T-cell (primary cell): ENCODE results near the gene ABCB11. TPM values are rescaled to one million over a fixed set of nuclear protein-coding genes. Genes with fewer than 3 reads are reported as not detected.

Experiments
- ATAC-seq, 4 experiments: fragments of 200-7000 bp in 3 of 4; fragments of 150-1000 bp in 1 of 4; cut with Tn5 transposase; replicated peaks in 1 of 4; 1 replicate in 3 of 4; 2 replicates in 1 of 4; pipeline ENCODE4 v1.10.0; 2021; ENCODE audit warnings: moderate library complexity in 3 of 4, mild to moderate bottlenecking in 2 of 4, moderate number of reproducible peaks in 1 of 4
- CTCF ChIA-PET, 2 donors: fragments of 300-600 bp; sonication (Branson Sonifier 250); formaldehyde crosslinking; loops; one replicate each; lab custom pipeline; 2022; ENCODE audit warnings: antibody characterized with exemption in 2 of 2; lab: Charles Lee
- POLR2A ChIA-PET, 2 donors: fragments of 300-600 bp; sonication (Branson Sonifier 250); formaldehyde crosslinking; loops; one replicate each; lab custom pipeline; 2022; ENCODE audit warnings: antibody characterized with exemption in 2 of 2; lab: Charles Lee
- DNase-seq, 35 experiments: peaks; one replicate each; pipeline versions ENCODE4 v3.0.0 to v3.0.0-alpha.2; 2013 to 2023
- H3K27ac ChIP-seq: one replicate; pipeline ENCODE4 v1.5.1; 2013; ENCODE audit warnings: low read length
- H3K27me3 ChIP-seq, 2 experiments: replicated peaks in 1 of 2; 1 replicate in 1 of 2; 2 replicates in 1 of 2; pipeline versions ENCODE4 v1.6.1 to v1.7.0; 2013; ENCODE audit warnings: low read length in 1 of 2, mixed read lengths in 1 of 2; ENCODE audit not compliant: control insufficient read depth in 2 of 2, insufficient read depth in 2 of 2; ENCODE audit errors: extremely low read depth in 1 of 2
- H3K36me3 ChIP-seq, 2 donors: 1 replicate in 1 of 2; 2 replicates in 1 of 2; pipeline versions ENCODE4 v1.6.1 to v1.7.0; 2013; ENCODE audit warnings: low read length in 1 of 2; ENCODE audit not compliant: control insufficient read depth in 2 of 2, insufficient read depth in 1 of 2; ENCODE audit errors: extremely low read depth in 1 of 2
- H3K4me1 ChIP-seq, 2 experiments: 1 replicate in 1 of 2; 2 replicates in 1 of 2; pipeline versions ENCODE4 v1.6.1 to v1.7.0; 2013; ENCODE audit warnings: low read length in 2 of 2, mixed read lengths in 1 of 2; ENCODE audit not compliant: insufficient read depth in 2 of 2, control insufficient read depth in 1 of 2; ENCODE audit errors: extremely low read depth in 1 of 2
- H3K4me3 ChIP-seq, 2 donors: 1 replicate in 1 of 2; 2 replicates in 1 of 2; pipeline versions ENCODE4 v1.5.1 to v1.7.0; 2013; ENCODE audit warnings: mild to moderate bottlenecking in 2 of 2, low read length in 1 of 2, moderate library complexity in 1 of 2; ENCODE audit not compliant: control insufficient read depth in 1 of 2; ENCODE audit errors: extremely low read depth in 1 of 2
- H3K9me3 ChIP-seq: 2 replicates; pipeline ENCODE4 v1.7.0; 2013
- H3K27ac Mint-ChIP-seq, 2 donors: one replicate each; pipeline ENCODE4 v1.8.0; 2020 to 2021; ENCODE audit warnings: mild to moderate bottlenecking in 2 of 2, mixed read lengths in 2 of 2
- H3K27me3 Mint-ChIP-seq, 2 donors: one replicate each; pipeline ENCODE4 v1.8.0; 2021 to 2022; ENCODE audit warnings: mixed read lengths in 2 of 2
- H3K36me3 Mint-ChIP-seq: one replicate; pipeline ENCODE4 v1.8.0; 2021; ENCODE audit warnings: mixed read lengths
- H3K4me1 Mint-ChIP-seq, 3 donors: one replicate each; pipeline ENCODE4 v1.8.0; 2020 to 2022; ENCODE audit warnings: mixed read lengths in 3 of 3, mild to moderate bottlenecking in 1 of 3
- H3K4me3 Mint-ChIP-seq, 3 donors: one replicate each; pipeline ENCODE4 v1.8.0; 2020 to 2022; ENCODE audit warnings: mild to moderate bottlenecking in 3 of 3, mixed read lengths in 3 of 3, moderate library complexity in 3 of 3
- H3K9me3 Mint-ChIP-seq, 3 donors: one replicate each; pipeline ENCODE4 v1.8.0; 2020 to 2022; ENCODE audit warnings: mixed read lengths in 3 of 3
- WGBS: methylation state at CpG from one replicate; pipeline ENCODE4 v1.1.5; 2013; ENCODE audit warnings: missing lambda C conversion rate; ENCODE audit not compliant: insufficient coverage; 5-methylcytosine and 5-hydroxymethylcytosine counted together
- total RNA-seq, 35 experiments: library from RNA in 6 of 35; stranded (reverse) in 6 of 35; fragments of 120-200 nt in 1 of 35; gene quantifications; one replicate each; pipeline versions ENCODE4 v1.2.1 to v1.2.4 and lab custom pipeline; 2013 to 2026

ABCB11 gene
- total RNA-seq, 5 donors from 2014 or later (not counting 1 experiment from before 2014, with no cell fraction given): 0.03 TPM; not detected in 3

DNA sequence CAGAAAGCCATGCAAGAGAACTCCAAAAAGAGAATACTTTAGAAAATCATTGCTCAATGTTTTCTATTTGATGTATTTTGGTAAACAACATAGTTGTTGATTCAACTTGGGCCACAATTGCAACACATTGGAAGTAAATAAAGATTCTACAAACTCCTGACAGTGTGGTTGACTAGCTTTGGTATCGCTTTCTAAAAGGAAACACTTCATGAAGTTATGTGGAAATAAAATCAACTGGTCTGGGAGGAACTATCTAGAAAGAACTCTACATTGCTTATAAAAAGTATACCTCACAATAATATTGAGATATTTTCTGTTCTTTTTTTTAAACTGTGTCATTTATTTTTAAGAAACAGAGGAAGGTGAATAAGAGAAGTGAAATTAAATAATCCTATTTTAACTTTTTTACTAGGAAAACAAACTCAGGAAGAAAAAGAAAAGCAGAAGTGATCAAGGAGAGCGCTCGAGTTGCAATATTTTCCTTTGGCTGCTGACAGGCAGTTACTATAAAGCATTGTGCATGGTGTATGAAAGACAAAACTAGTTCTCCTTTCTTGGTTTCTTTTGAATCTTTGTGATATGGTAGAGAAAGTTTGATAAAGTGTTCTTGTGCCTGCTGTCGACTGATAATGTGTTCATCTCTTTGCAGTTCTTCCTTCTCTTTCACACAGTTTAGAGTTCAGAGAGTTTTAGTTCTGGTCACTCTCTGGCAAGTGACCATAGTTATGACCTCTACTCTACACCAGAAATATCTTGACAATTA, 41.2 kb upstream of the ABCB11 start:
- no CpG with 5 or more reads among the region's 4 CpGs for WGBS
- ATAC-seq: no peak
- Histone ChIP-seq H3K36me3 (no peaks in the 10 kb centered on the region), H3K27me3 (no peaks in the 10 kb centered on the region), H3K27ac (no peak overlapping the region), H3K4me3 (no peak overlapping the region), H3K4me1 (no peaks in the 10 kb centered on the region), H3K9me3 (no peaks in the 10 kb centered on the region)
- peaks cover 0 to 10% of the 10 kb centered on the region in 2 donors for H3K27me3 Mint-ChIP-seq
- no peak for DNase-seq
- no peaks in the 10 kb centered on the region for H3K36me3 Mint-ChIP-seq
- CTCF ChIA-PET: no interaction called here
- POLR2A ChIA-PET: no interaction called here
- H3K4me1 Mint-ChIP-seq: peaks cover 0 to 14% (median 8%) of the 10 kb centered on the region in 3 donors
- H3K9me3 Mint-ChIP-seq: no peaks in the 10 kb centered on the region
- no peak overlapping the region for H3K4me3 Mint-ChIP-seq
- H3K27ac Mint-ChIP-seq: no peak overlapping the region

DNA sequence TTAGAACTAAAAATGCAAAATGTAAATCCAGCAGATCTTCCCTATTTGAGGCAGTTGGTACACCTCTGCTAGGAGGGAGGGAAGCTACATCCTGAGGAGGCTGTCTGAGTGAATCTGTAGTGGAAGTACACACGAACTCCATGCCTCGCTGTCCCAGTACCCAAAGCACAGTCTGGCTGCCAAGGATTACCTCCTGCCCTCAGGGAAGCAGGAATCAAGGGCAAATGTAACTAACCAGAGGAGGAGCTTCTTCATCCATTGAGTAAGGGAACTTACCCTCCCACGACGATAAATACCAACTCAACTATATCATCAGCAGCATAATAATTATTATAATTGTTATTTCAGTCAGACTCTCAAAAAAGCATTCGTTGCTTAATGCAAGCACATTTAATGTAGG, 40.3 kb upstream of the ABCB11 start:
- ATAC-seq (no peak), DNase-seq (no peak)
- Mint-ChIP-seq H3K9me3 (no peaks in the 10 kb centered on the region), H3K36me3 (no peaks in the 10 kb centered on the region), H3K27me3 (peaks cover 0 to 10% of the 10 kb centered on the region in 2 donors), H3K27ac (no peak overlapping the region), H3K4me1 (peaks cover 0 to 14% (median 8%) of the 10 kb centered on the region in 3 donors), H3K4me3 (no peak overlapping the region)
- Histone ChIP-seq H3K4me1 (no peaks in the 10 kb centered on the region), H3K27ac (no peak overlapping the region), H3K9me3 (no peaks in the 10 kb centered on the region), H3K36me3 (no peaks in the 10 kb centered on the region), H3K27me3 (no peaks in the 10 kb centered on the region), H3K4me3 (no peak overlapping the region)
- no CpG with 5 or more reads among the region's 5 CpGs for WGBS
- ChIA-PET POLR2A (no interaction called here), CTCF (no interaction called here)

DNA sequence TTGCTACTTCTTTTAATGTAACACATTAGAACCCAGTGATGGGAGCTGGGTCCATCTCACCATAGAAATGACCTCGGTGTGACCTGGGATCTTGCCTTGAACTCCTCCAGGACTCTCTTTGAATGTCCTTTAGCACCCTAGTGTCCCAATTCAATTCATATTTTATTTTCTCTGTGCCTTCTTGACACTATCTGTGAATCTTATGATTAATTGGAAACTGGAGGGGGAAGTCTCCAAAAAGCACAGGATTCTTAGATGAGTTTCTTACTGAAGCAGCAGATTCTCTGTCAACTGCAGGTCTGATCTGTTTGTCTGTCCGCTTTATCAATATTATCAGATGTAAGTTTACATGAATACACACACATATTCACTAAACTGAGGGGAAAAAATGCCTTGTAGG, 38.7 kb upstream of the ABCB11 start:
- no peaks in the 10 kb centered on the region for H3K4me1 ChIP-seq
- H3K36me3 ChIP-seq: no peaks in the 10 kb centered on the region
- peaks cover 0 to 10% of the 10 kb centered on the region in 2 donors for H3K27me3 Mint-ChIP-seq
- no peaks in the 10 kb centered on the region for H3K9me3 Mint-ChIP-seq
- no CpG with 5 or more reads among the region's 2 CpGs for WGBS
- H3K27ac Mint-ChIP-seq: no peak overlapping the region
- H3K27me3 ChIP-seq: no peaks in the 10 kb centered on the region
- no peak for DNase-seq
- ChIA-PET POLR2A (no interaction called here), CTCF (no interaction called here)
- no peak for ATAC-seq
- peaks cover 0 to 14% (median 8%) of the 10 kb centered on the region in 3 donors for H3K4me1 Mint-ChIP-seq
- no peak overlapping the region for H3K4me3 ChIP-seq
- no peaks in the 10 kb centered on the region for H3K36me3 Mint-ChIP-seq
- H3K27ac ChIP-seq: no peak overlapping the region
- H3K4me3 Mint-ChIP-seq: no peak overlapping the region
- H3K9me3 ChIP-seq: no peaks in the 10 kb centered on the region

DNA sequence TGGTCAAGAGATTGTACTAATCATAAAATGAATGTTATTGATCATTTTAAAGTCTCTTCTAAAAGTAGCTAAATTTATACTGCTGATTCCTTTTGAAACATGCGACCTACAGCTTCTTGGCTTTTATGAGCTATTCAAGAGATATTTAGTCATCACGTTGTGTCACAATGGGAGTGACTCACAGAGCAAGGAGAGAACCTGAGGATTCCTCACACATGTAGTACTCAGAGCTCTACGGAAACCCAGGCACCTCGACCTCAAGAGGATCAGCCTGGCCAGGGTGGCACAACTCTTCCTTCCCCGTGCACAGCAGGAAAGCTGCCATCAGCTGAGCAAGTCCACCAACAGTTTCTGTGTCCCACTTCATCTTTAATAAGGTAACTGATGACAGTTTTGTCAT, 38.2 kb upstream of the ABCB11 start, which contains the start of gene DHRS9:
Gene DHRS9, plus strand, starts transcription at position 223 of the 400 bp plus-strand sequence. CDS start 12,019 bp downstream, outside the sequence.
- POLR2A ChIA-PET: no interaction called here
- CTCF ChIA-PET: no interaction called here
- 74% methylated on average over 4 of the region's 5 CpGs for WGBS
- ATAC-seq (no peak), DNase-seq (peak in 2 of 35 experiments; percentile 4 to 10)
- H3K36me3 Mint-ChIP-seq: no peaks in the 10 kb centered on the region
- Histone ChIP-seq H3K9me3 (no peaks in the 10 kb centered on the region), H3K4me3 (no peak within 1 kb of the TSS), H3K27me3 (no peaks in the 10 kb centered on the region), H3K36me3 (no peaks in the 10 kb centered on the region), H3K27ac (no peak within 1 kb of the TSS), H3K4me1 (no peaks in the 10 kb centered on the region)
- no peak within 1 kb of the TSS for H3K4me3 Mint-ChIP-seq
- H3K4me1 Mint-ChIP-seq: peaks cover 0 to 14% (median 8%) of the 10 kb centered on the region in 3 donors
- H3K27ac Mint-ChIP-seq: no peak within 1 kb of the TSS
- H3K27me3 Mint-ChIP-seq: peaks cover 0 to 10% of the 10 kb centered on the region in 2 donors
- no peaks in the 10 kb centered on the region for H3K9me3 Mint-ChIP-seq

DNA sequence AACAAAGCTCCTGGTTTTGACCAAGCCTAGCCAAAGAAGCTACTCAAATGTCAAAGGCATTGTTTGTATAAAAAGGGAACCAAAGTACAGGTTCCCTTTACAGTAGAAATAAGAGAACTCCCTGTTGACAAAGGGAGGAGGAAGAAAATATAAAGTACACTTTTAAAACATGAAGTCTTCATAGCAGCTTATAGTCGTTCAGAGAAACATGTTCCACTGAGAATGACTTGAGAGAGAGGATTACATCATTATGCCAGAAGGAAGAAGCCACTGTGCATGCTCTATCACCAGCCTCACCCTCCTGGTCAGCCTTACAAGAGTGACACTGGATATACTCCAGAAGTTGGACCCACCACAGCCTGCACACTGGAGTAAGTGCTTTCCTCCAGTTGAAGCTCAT, 35.8 kb upstream of the ABCB11 start:
- ChIA-PET POLR2A (no interaction called here), CTCF (interaction anchor here (0.5 to 0.7 kb wide), 2 partner anchors 43 kb away, joined by 3 read pairs; no protein-coding TSS in a partner anchor)
- no peaks in the 10 kb centered on the region for H3K4me1 ChIP-seq
- H3K27ac Mint-ChIP-seq: no peak overlapping the region
- no peak overlapping the region for H3K4me3 Mint-ChIP-seq
- H3K9me3 Mint-ChIP-seq: no peaks in the 10 kb centered on the region
- peaks cover 0 to 10% of the 10 kb centered on the region in 2 donors for H3K27me3 Mint-ChIP-seq
- no peaks in the 10 kb centered on the region for H3K36me3 Mint-ChIP-seq
- no peaks in the 10 kb centered on the region for H3K9me3 ChIP-seq
- WGBS: no CpG with 5 or more reads among the region's 1 CpG
- H3K27me3 ChIP-seq: no peaks in the 10 kb centered on the region
- H3K4me3 ChIP-seq: no peak overlapping the region
- DNase-seq: no peak
- ATAC-seq: no peak
- H3K4me1 Mint-ChIP-seq: peaks cover 0 to 1% (median 0%) of the 10 kb centered on the region in 3 donors
- no peaks in the 10 kb centered on the region for H3K36me3 ChIP-seq
- no peak overlapping the region for H3K27ac ChIP-seq

DNA sequence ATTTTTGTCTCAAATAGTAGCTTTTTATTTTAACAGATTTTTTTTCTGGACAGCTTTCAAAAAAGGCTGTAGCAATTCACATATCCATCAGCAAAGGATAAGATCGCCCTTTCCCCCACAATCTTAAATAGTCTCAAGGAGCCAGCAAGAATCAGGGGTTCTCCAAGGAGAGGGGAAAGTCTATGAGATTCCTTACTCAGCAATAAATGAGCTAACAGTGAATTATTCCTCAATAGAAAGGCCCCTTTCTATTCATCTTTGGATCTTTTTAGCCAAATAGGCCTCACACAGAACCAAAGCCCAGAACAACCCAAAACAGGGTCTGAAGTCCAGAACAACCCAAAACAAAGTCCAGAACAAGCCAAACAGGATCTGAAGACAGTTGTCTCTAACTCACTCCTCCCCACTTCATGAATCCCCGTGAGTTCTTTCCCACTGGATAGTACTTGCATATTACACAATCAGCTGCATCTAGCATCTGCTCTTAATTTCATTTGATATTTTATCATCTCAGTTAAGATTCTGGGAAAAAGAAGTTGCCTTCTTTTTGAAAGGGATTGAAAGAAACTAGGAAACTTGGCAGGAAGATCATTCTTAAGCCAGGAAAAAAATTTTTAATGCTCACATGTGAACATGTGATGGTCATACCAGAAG, 34.9 kb upstream of the ABCB11 start:
- H3K4me1 Mint-ChIP-seq: no peaks in the 10 kb centered on the region
- Histone ChIP-seq H3K27me3 (no peaks in the 10 kb centered on the region), H3K36me3 (no peaks in the 10 kb centered on the region), H3K4me1 (no peaks in the 10 kb centered on the region), H3K27ac (no peak overlapping the region), H3K4me3 (no peak overlapping the region), H3K9me3 (no peaks in the 10 kb centered on the region)
- no peak for ATAC-seq
- DNase-seq: no peak
- POLR2A ChIA-PET: no interaction called here
- no CpG with 5 or more reads among the region's 2 CpGs for WGBS
- H3K4me3 Mint-ChIP-seq: no peak overlapping the region
- H3K9me3 Mint-ChIP-seq: no peaks in the 10 kb centered on the region
- H3K27me3 Mint-ChIP-seq: peaks cover 0 to 6% of the 10 kb centered on the region in 2 donors
- H3K27ac Mint-ChIP-seq: no peak overlapping the region
- H3K36me3 Mint-ChIP-seq: no peaks in the 10 kb centered on the region
- CTCF ChIA-PET: interaction anchor here in 1 of 2 donors (0.7 kb wide), 1 partner anchor 44 kb away, joined by 3 read pairs; no protein-coding TSS in a partner anchor
